Lower lobe of right lung (tissue), 2 donors: ENCODE measurements around the gene NPY. TPM values are rescaled to one million over a fixed set of nuclear protein-coding genes. Genes with fewer than 3 reads are reported as not detected.

Source experiments
- ATAC-seq, 2 donors: fragments of 200-7000 bp; cut with Tn5 transposase; one replicate each; pipeline ENCODE4 v1.9.1; 2020 to 2022; ENCODE audit warnings: mild to moderate bottlenecking in 2 of 2, moderate library complexity in 2 of 2
- DNase-seq: peaks from one replicate; pipeline ENCODE4 v3.0.0-alpha.2; 2020
- H3K27ac ChIP-seq: fragments of 200-600 bp; one replicate; pipeline ENCODE4 v1.8.0; 2022
- H3K27me3 ChIP-seq: fragments of 200-600 bp; one replicate; pipeline ENCODE4 v1.8.0; 2022; ENCODE audit warnings: low read depth
- H3K36me3 ChIP-seq: fragments of 200-600 bp; one replicate; pipeline ENCODE4 v1.8.0; 2022; ENCODE audit warnings: mild to moderate bottlenecking
- H3K4me1 ChIP-seq: fragments of 200-600 bp; one replicate; pipeline ENCODE4 v1.8.0; 2022
- H3K4me3 ChIP-seq: fragments of 200-600 bp; one replicate; pipeline ENCODE4 v1.8.0; 2022; ENCODE audit warnings: mild to moderate bottlenecking
- H3K9me3 ChIP-seq: fragments of 200-600 bp; one replicate; pipeline ENCODE4 v1.8.0; 2022
- CTCF ChIP-seq: fragments of 200-600 bp; IDR thresholded peaks from one replicate; pipeline ENCODE4 v1.8.0; 2022; ENCODE audit warnings: antibody characterized with exemption, mild to moderate bottlenecking
- intact Hi-C: fragments of 100-400 bp; cut with DNase I; formaldehyde crosslinking; loops from one replicate; pipeline ENCODE4 v1.11.0; 2022
- total RNA-seq: library from RNA; stranded (reverse); fragmentation: NEBNext Ultra II Directional; extraction: Animal tissue kit (Norgen Biotek cat#: 25700); gene quantifications from one replicate; pipeline ENCODE4 v1.2.1, GENCODE V29; 2021
- donor health status: DM: no; HTN: yes; CAD: no; lungs with severe emphysema.

The NPY gene
- total RNA-seq, 1 donor from 2014 or later = not detected

GRCh38 chr7:24298696-24299095, 14.7 kb downstream of the NPY start:
- H3K27ac ChIP-seq = no peak overlapping the region
- no peaks in the 10 kb centered on the region for H3K27me3 ChIP-seq
- intact Hi-C loops = loop anchor here (10.0 kb wide), 1 partner anchor 366 kb away; no protein-coding TSS in a partner anchor
- H3K4me1 ChIP-seq = no peaks in the 10 kb centered on the region
- TF ChIP-seq CTCF = no peak
- DNase-seq = no peak
- H3K4me3 ChIP-seq = no peak overlapping the region
- H3K36me3 ChIP-seq = no peaks in the 10 kb centered on the region
- no peaks in the 10 kb centered on the region for H3K9me3 ChIP-seq
- no peak for ATAC-seq

- TF ChIP-seq CTCF = no peak
- no peaks in the 10 kb centered on the region for H3K27me3 ChIP-seq
- ATAC-seq = no peak
- no peaks in the 10 kb centered on the region for H3K36me3 ChIP-seq
- no peak overlapping the region for H3K4me3 ChIP-seq
- no peak for DNase-seq
- H3K27ac ChIP-seq = no peak overlapping the region
- no peaks in the 10 kb centered on the region for H3K9me3 ChIP-seq
- H3K4me1 ChIP-seq = no peaks in the 10 kb centered on the region
- intact Hi-C loops = loop anchor here (10.0 kb wide), 1 partner anchor 366 kb away; no protein-coding TSS in a partner anchor
Measured at GRCh38 chr7:24299192-24299591, 15.2 kb downstream of the NPY start.

- no peak overlapping the region for H3K27ac ChIP-seq
- no peaks in the 10 kb centered on the region for H3K4me1 ChIP-seq
- no peak for TF ChIP-seq CTCF
- H3K36me3 ChIP-seq = no peaks in the 10 kb centered on the region
- DNase-seq (no peak), ATAC-seq (no peak)
- H3K27me3 ChIP-seq = peaks cover 5% of the 10 kb centered on the region
- H3K4me3 ChIP-seq = no peak overlapping the region
- intact Hi-C loops = no loop called here
- H3K9me3 ChIP-seq = no peaks in the 10 kb centered on the region
Measured at GRCh38 chr7:24301703-24302102, 17.7 kb downstream of the NPY start.

- ATAC-seq = no peak
- Histone ChIP-seq H3K36me3 (no peaks in the 10 kb centered on the region), H3K4me1 (no peaks in the 10 kb centered on the region), H3K4me3 (no peak overlapping the region), H3K27me3 (peaks cover 5% of the 10 kb centered on the region), H3K9me3 (no peaks in the 10 kb centered on the region), H3K27ac (no peak overlapping the region)
- DNase-seq = no peak
- intact Hi-C loops = no loop called here
- TF ChIP-seq CTCF = no peak
Measured at GRCh38 chr7:24304494-24305095, 20.6 kb downstream of the NPY start.

GRCh38 chr7:24307326-24307725, 23.3 kb downstream of the NPY start:
- Histone ChIP-seq H3K27me3 (peaks cover 5% of the 10 kb centered on the region), H3K27ac (no peak overlapping the region), H3K4me1 (no peaks in the 10 kb centered on the region), H3K36me3 (no peaks in the 10 kb centered on the region), H3K9me3 (no peaks in the 10 kb centered on the region), H3K4me3 (no peak overlapping the region)
- DNase-seq = no peak
- intact Hi-C loops = no loop called here
- TF ChIP-seq CTCF = no peak
- no peak for ATAC-seq
